ENCODE measurements around the gene LARP6.

Gene LARP6

GRCh38 chr15:70829371-70830166, 24.4 kb downstream of the LARP6 start:
- POLR2A ChIA-PET: no interaction called here
- DNase-seq (ENCODE audit: extremely low spot score): no peak
- TF ChIP-seq, protein P1, sequence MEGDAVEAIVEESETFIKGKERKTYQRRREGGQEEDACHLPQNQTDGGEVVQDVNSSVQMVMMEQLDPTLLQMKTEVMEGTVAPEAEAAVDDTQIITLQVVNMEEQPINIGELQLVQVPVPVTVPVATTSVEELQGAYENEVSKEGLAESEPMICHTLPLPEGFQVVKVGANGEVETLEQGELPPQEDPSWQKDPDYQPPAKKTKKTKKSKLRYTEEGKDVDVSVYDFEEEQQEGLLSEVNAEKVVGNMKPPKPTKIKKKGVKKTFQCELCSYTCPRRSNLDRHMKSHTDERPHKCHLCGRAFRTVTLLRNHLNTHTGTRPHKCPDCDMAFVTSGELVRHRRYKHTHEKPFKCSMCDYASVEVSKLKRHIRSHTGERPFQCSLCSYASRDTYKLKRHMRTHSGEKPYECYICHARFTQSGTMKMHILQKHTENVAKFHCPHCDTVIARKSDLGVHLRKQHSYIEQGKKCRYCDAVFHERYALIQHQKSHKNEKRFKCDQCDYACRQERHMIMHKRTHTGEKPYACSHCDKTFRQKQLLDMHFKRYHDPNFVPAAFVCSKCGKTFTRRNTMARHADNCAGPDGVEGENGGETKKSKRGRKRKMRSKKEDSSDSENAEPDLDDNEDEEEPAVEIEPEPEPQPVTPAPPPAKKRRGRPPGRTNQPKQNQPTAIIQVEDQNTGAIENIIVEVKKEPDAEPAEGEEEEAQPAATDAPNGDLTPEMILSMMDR (IDR thresholded peaks at IDR 0.05; ENCODE audit: control extremely low read depth, extremely low read depth, low read depth, missing control alignments): no peak
- CTCF ChIA-PET: no interaction called here

DNA sequence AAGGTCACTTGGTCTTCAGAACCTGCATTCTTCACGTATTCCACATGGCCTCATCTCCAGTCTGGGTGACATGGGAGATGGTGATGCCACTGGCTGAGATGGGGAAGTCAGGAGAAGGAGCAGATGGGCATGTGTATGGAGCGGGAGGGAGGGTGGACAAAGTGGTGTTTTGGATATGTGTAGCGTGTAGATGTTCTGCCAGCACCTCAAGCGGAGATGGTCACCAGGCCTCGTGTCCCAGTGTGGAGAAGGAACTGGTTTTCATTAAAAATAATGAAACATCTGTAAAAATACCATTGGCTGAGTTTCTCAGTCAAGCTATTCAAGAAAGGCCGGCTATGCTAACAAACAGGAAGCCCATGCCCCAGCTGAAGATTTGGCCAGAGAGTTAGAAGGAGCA, 26.2 kb downstream of the LARP6 start:
- CTCF ChIA-PET: no interaction called here
- POLR2A ChIA-PET: no interaction called here
- TF ChIP-seq, protein P1 (IDR thresholded peaks at IDR 0.05; ENCODE audit: control extremely low read depth, extremely low read depth, low read depth, missing control alignments): no peak
- no peak for DNase-seq (ENCODE audit: extremely low spot score)

- POLR2A ChIA-PET: no interaction called here
These were observed 27.3 kb downstream of the LARP6 start for GRCh38 chr15:70826634-70827033.

DNA sequence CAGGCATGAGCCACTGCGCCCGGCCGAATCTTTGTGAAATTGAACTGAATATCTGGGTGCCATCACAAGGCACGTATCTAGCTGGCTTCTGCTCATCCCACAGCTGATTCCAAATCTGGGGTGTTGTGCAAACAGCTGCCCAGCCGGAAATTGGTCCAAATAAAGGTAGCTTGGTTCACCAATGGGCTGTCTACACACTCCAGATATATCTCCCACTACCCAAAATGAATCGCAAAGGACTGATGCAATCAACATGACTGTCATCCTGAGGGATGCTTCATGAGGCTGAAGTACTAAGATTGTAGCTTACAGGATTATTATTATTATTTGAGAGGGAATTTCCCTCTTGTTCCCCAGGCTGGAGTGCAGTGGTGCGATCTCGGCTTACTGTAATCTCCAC, 28.1 kb downstream of the LARP6 start:
- TF ChIP-seq, protein P1 (IDR thresholded peaks at IDR 0.05; ENCODE audit: control extremely low read depth, extremely low read depth, low read depth, missing control alignments): no peak
- ChIA-PET POLR2A (no interaction called here), CTCF (interaction anchor here (1.1 to 3.1 kb wide), 11 partner anchors 8 to 618 kb away, joined by 3 to 14 read pairs (median 4); no protein-coding TSS in a partner anchor)
- DNase-seq (ENCODE audit: extremely low spot score): no peak

More at GRCh38 chr15:70826634-70827033, 27.3 kb downstream of the LARP6 start:
- TF ChIP-seq, protein P1 (IDR thresholded peaks at IDR 0.05; ENCODE audit: control extremely low read depth, extremely low read depth, low read depth, missing control alignments): no peak
- CTCF ChIA-PET: interaction anchor here (1.1 to 3.1 kb wide), 4 partner anchors 13 to 617 kb away, joined by 3 to 14 read pairs (median 5); no protein-coding TSS in a partner anchor
- DNase-seq (ENCODE audit: extremely low spot score): no peak

DNA sequence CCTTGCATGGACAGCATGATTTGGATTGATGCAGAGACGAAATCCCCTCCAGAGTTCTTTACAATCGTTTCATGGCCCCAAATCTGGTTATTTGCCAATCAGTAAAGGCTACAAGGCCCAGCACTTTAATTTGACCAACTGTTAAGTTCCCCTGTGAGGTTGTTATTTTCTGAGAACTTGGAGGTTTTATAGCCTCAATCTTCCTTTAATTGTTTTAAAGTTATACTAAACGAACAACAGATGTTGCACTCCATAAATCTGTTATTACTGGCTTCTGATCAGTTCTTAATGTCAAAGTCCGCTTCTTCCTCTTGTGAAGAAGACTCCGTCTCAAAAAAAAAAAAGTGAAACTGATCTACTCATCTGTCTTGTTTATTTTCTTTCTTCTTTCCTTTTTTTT, 30.8 kb downstream of the LARP6 start:
- POLR2A ChIA-PET: no interaction called here
- TF ChIP-seq, protein P1 (IDR thresholded peaks at IDR 0.05; ENCODE audit: control extremely low read depth, extremely low read depth, low read depth, missing control alignments): no peak
- no peak for DNase-seq (ENCODE audit: extremely low spot score)
- CTCF ChIA-PET: interaction anchor here (0.6 kb wide), 2 partner anchors 12 to 617 kb away, joined by 3 to 4 read pairs; no protein-coding TSS in a partner anchor

DNA sequence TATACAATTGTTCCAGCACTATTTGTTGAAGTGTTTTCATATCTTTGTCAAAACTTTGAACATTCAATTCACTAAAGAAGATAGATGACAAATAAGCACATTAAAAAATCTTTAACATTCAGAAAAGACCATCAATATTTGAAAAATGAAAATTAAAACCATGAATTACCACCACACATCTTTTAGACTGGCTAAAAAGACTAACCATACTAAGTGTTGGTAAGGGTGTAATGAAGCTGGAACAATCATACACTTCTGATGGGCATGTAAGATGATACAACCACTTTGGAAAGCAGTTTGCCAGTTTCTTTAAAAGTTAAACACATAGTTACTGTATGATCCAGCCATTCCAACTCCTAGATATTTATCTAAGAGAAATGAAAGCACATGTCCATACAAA, 33.7 kb downstream of the LARP6 start:
- TF ChIP-seq, protein P1 (IDR thresholded peaks at IDR 0.05; ENCODE audit: control extremely low read depth, extremely low read depth, low read depth, missing control alignments): no peak
- ChIA-PET CTCF (no interaction called here), POLR2A (no interaction called here)
- DNase-seq (ENCODE audit: extremely low spot score): no peak
